ENCODE measurements around the gene INSR.
"Not testable (repeated sequence)": the region's sequence is repeated elsewhere in the genome, so short reads cannot be mapped to it uniquely, and the experiment has no call there.

Gene INSR

GRCh38 chr19:7217861-7218260, 76.4 kb downstream of the INSR start:
- DNase-seq, result no peak

DNA sequence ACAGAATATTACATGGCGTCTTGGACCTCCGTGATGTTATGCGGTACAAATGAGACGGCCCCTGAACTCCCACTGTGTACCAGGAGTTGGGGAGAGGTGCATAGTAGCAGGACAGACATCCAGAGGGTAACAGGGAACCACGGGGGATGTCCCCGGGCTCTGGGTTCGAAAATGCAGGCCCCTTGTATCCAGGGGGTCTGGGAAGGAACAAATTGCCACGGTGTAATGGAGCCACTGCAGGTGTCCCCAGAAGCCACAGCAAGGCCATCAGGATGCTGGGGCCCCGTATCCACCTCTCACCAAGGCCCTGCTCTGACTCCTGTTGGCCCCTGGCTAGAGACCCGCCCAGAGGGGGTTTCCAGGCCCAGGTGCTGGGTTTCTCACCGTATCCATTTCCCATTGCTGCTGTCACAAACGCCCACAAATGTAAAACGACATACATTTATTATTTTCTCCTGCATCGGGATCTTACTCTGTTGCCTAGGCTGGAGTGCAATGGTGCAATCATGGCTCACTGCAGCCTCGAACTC, 77.8 kb downstream of the INSR start:
- no peak for DNase-seq

DNA sequence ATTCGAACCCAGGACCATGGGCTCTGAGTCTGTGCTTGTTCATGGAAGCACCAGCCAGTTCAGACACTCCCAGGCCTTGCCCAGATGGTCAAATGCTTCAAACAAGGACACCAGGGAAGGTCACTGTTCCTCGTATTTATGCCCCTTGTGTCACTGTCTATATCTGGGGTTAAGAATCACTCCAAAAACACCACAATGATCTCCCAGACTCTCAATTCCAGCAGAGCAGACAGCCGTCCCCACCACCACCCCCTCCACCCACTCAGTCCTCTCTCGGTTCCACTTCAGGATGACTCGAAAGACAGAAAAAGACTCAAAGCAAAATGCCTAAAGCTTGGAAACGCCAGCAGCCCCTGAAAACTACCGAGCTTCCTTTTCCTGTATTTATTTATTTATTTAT, 79.0 kb downstream of the INSR start:
- DNase-seq, result no peak

DNA sequence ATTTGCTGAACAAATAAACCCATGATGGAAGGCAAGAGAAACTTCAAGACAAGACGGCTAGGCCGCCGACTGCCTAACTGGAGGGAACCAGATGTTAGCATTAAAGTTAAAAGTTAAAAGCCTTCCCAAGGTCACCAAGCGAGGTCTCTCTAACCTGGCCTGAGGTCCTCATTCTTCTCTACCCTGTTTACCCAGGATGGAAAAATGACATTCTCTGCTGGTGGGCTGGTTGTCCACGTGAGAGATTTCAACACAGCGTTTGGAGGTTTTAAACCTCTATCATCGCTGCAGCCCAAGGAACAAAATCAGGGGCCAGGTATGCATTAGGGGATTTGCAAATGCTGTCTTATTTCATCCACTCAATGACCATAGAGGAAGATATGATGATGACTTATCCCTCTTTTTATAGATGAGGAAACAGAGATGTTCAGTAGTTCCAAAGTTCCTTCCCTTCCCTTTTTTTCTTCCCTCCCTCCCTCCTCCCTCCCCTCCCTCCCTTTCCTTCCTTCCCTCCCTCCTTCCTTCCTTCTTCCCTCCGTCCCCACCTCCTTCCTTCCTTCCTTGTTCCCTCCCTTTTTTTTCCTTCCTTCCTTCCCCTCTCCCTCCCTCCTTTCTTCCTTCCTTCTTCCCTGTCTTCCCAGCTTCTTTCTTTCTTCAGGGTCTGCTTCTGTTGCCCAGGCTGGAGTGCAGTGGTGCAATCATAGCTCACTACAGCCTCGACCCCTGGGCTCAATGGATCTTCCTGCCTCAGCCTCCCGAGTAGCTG, 79.7 kb downstream of the INSR start:
- no peak for DNase-seq

GRCh38 chr19:7213628-7214323, 80.4 kb downstream of the INSR start:
- no peak for DNase-seq

GRCh38 chr19:7211191-7211951, 82.8 kb downstream of the INSR start:
- DNase-seq, result no peak

- no peak for DNase-seq
Measured at GRCh38 chr19:7210359-7210758, 83.9 kb downstream of the INSR start.

DNA sequence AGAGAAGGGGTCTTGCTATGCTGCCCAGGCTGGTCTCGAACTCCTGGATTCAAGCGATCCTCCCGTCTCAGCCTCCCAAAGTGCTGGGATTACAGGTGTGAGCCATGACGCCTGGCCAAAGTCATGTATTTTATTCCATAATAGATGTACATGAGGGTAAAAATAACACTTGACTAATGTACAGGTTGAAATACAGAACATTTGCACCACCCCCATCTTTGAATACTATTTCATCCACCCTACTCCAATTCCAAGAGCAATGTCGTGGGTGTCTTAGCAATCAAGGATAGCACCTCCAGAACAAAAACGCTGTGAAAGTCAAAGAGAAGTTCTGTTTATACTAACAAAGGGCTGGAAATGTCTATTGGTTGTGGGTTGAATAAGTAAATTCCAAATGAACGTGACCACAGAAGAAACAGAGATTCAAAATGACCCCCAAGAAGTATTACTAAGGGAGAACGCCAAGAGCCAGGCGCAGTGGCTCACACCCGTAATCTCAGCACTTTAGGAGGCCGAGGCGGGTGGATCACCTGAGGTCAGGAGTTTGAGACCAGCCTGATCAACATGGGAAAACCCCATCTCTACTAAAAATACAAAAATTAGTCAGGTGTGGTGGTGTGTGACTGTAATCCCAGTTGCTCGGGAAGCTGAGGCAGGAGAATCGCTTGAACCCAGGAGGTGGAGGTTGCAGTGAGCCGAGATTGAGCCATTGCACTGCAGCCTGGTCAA, 84.5 kb downstream of the INSR start:
- DNase-seq, result not testable (repeated sequence)

DNA sequence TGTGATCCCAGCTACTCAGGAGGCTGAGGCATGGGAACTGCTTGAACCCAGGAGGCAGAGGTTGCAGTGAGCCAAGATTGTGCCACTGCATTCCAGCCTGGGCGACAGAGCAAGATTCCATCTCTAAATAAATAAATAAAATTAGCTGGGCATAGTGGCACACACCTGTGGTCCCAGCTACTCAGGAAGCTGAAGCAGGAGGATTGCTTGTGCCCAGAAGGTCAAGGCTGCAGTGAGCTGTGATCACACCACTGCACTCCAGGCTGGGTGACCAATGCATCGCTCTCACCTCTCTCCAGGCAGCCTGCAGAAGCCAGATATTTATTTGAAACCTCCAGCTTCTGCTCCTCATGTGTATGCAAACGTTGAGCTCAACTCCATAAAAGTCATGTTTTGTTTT, 85.2 kb downstream of the INSR start:
- not testable (repeated sequence) for DNase-seq

GRCh38 chr19:7203332-7203731, 90.9 kb downstream of the INSR start:
- DNase-seq, result no peak

DNA sequence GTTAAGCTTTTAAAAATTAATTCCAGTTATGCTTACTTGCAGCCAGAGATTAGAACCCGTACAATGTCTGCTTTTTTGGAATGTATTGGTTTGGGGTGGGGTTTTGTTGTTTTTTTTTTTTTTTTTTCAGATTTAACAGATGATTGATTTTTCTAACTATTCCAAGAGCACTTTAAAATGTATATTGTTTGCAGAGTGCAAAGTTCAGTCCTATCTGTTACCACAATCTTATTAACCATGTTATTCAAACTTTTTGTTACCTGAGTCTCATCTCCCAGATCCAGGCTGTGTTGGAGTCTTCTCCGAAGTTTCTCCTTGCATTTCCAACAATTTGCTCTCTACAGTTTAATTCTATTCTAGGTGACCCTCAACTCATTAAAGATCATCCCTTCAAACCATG, 91.3 kb downstream of the INSR start:
- DNase-seq, result no peak

- DNase-seq, result no peak
Measured at GRCh38 chr19:7200736-7201135, 93.5 kb downstream of the INSR start.

GRCh38 chr19:7199613-7200533, 94.3 kb downstream of the INSR start:
- no peak for DNase-seq

DNA sequence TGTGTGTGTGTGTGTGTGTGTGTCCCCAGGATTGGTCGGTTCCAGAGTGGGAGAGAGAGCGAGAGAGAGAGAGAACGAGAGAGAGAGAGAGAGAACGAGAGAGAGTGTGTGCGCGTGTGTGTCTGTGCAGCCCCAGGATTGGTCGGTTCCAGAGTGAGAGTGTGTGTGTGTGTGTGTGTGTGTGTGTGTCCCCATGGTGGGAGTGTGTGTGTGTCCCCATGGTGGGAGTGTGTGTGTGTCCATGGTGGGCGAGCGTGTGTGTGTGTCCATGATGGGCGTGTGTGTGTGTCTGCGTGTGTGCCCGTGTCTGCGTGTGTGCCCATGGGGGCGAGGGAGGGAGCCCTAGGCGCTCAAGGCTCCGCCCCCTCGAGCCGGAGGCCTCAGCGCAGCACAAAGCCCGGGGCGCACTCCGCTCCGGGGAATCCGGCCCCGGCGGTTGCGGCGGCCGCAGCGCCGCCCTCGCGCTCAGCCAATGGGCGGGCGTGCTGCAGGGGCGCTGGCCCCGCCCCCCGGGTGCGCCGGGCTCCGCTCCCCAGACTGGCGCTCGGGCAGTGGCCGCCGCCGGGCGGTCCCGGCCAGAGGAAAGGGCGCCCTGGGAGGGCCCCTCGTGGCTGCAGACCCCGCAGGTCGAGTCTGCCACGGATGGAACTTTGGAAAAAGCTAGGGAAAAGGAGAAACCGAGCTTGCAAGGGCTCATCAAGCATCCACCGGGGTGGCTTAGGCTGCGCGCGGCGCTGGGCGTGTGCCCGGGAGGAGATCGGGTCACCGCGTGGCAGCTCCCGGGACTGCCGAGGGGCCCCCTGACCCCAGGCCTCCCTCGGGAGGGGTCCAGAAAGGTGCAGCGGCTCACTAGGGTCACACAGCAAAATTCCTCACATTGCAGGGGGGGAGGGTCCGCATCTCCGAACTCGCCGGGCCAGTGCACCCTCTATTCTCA, 96.2 kb downstream of the INSR start:
- DNase-seq, result peak; percentile 81

- peak; percentile 49 for DNase-seq
Measured at GRCh38 chr19:7197119-7197759, 97.0 kb downstream of the INSR start.

DNA sequence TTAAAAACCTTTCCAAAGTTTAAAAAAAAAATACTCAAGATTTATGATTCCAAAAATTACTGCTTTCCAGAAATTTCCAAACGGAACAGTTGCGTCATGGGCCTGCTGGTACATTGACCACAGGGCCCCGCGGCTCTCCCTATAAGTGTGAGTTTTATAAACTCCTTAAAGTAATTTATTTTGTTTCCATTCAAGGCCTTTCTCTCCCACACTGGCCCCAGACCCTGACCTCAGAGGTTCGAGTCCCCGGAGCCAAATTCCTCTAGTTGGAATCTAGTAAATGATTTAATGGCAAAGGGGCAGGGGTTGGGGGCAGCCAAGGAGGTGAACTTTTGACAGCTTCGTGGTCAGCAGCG, 97.5 kb downstream of the INSR start:
- DNase-seq, result no peak

- no peak for DNase-seq
Measured at GRCh38 chr19:7195046-7195445, 99.2 kb downstream of the INSR start.

DNA sequence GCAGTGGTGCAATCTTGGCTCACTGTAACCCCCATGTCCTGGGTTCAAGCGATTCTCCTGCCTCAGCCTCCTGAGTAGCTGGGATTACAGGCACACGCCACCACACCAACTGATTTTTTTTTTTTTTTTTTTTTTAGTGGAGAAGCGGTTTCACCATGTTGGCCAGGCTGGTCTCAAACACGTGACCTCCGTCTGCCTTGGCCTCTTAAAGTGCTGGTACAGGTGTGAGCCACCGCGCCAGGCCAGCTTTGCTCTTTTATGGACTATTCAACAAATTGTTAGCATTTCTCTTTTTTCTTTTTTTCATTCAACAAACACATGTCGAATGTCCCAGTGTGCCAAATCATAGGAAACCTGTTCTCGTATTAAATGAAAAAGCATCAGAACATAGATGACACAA, 99.6 kb downstream of the INSR start:
- no peak for DNase-seq

- no peak for DNase-seq
Measured at GRCh38 chr19:7191946-7192691, 102.1 kb downstream of the INSR start.

Measured in DMS79 (cell line).